ENCODE results near the gene NDUFS3. TPM values are rescaled to one million over a fixed set of nuclear protein-coding genes. Genes with fewer than 3 reads are reported as not detected.

Gene NDUFS3
- total and polyA plus RNA-seq, 2 donors from 2014 or later: 85.8 to 368 TPM

DNA sequence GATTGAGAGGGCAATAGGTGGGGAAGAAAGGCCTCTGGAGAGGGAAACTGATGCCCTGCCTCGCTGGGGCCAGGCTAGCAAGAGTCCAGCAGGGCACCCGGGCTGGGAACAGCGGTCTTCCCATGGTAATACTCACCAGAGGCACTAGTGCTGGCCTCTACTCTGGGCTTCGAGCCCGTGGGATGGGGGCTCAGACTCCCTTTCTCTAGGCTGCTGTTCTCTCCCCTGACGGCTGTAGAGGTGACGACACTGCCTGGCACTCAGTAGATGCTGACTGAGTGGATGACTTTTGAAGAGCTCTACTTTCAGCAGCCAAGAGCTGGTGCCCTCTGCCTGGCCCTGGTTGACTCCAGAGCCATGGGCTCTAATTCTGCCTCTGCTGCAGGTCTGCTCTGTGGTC is 16.2 kb downstream of the NDUFS3 start:
- H3K4me3 ChIP-seq (ENCODE audit: low read length in 3 of 3): no peak overlapping the region
- H3K36me3 ChIP-seq (ENCODE audit: control insufficient read depth in 2 of 3, insufficient read depth in 3 of 3, low read length in 3 of 3): no peaks in the 10 kb centered on the region
- intact Hi-C loops (cut with DNase I): no loop called here
- H3K9ac ChIP-seq (ENCODE audit: low read length in 3 of 3): no peak overlapping the region
- H3K9me3 ChIP-seq (ENCODE audit: control insufficient read depth in 2 of 3, insufficient read depth in 1 of 3, low read length in 3 of 3): no peaks in the 10 kb centered on the region
- DNase-seq (no peak), FAIRE-seq (no peak)
- H3K27me3 ChIP-seq (ENCODE audit: control insufficient read depth, insufficient read depth, low read length): peaks cover 3% of the 10 kb centered on the region
- no peak overlapping the region for H3K27ac ChIP-seq (ENCODE audit: low read depth in 2 of 2, low read length in 2 of 2)
- no peaks in the 10 kb centered on the region for H3K4me1 ChIP-seq (ENCODE audit: control insufficient read depth in 2 of 3, insufficient read depth in 2 of 3, low read depth in 1 of 3, low read length in 3 of 3)
- TF ChIP-seq, protein P1, sequence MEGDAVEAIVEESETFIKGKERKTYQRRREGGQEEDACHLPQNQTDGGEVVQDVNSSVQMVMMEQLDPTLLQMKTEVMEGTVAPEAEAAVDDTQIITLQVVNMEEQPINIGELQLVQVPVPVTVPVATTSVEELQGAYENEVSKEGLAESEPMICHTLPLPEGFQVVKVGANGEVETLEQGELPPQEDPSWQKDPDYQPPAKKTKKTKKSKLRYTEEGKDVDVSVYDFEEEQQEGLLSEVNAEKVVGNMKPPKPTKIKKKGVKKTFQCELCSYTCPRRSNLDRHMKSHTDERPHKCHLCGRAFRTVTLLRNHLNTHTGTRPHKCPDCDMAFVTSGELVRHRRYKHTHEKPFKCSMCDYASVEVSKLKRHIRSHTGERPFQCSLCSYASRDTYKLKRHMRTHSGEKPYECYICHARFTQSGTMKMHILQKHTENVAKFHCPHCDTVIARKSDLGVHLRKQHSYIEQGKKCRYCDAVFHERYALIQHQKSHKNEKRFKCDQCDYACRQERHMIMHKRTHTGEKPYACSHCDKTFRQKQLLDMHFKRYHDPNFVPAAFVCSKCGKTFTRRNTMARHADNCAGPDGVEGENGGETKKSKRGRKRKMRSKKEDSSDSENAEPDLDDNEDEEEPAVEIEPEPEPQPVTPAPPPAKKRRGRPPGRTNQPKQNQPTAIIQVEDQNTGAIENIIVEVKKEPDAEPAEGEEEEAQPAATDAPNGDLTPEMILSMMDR (IDR thresholded peaks at IDR 0.05; ENCODE audit: borderline replicate concordance, extremely low read depth, insufficient read depth): no peak

DNA sequence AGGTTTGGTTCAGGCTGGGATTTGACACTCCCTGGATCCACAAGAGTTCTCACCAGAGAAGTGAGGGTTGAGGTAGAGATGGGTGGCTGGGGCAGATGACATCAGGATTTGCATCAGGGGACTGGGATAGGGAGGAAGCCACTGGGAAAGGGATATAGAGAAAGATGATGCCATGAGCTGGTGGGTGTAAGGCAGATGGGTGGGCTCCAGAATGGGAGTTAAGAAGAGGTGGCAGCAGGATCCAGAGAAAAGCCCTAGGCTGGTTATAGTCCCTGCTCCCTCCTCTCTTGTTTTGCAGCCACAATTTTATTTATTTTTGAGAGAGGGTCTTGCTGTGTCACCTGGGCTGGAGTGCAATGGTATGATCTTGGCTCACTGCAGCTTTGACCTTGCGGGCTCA is 17.1 kb downstream of the NDUFS3 start:
- TF ChIP-seq, protein P1 (IDR thresholded peaks at IDR 0.05; ENCODE audit: borderline replicate concordance, extremely low read depth, insufficient read depth): no peak
- Histone ChIP-seq H3K27ac (ENCODE audit: low read depth in 2 of 2, low read length in 2 of 2) (no peak overlapping the region), H3K36me3 (ENCODE audit: control insufficient read depth in 2 of 3, insufficient read depth in 3 of 3, low read length in 3 of 3) (no peaks in the 10 kb centered on the region), H3K9ac (ENCODE audit: low read length in 3 of 3) (no peak overlapping the region), H3K4me3 (ENCODE audit: low read length in 3 of 3) (no peak overlapping the region), H3K4me1 (ENCODE audit: control insufficient read depth in 2 of 3, insufficient read depth in 2 of 3, low read depth in 1 of 3, low read length in 3 of 3) (no peaks in the 10 kb centered on the region), H3K9me3 (ENCODE audit: control insufficient read depth in 2 of 3, insufficient read depth in 1 of 3, low read length in 3 of 3) (no peaks in the 10 kb centered on the region), H3K27me3 (ENCODE audit: control insufficient read depth, insufficient read depth, low read length) (peaks cover 3% of the 10 kb centered on the region)
- DNase-seq (no peak), FAIRE-seq (no peak)
- intact Hi-C loops (cut with DNase I): no loop called here

DNA sequence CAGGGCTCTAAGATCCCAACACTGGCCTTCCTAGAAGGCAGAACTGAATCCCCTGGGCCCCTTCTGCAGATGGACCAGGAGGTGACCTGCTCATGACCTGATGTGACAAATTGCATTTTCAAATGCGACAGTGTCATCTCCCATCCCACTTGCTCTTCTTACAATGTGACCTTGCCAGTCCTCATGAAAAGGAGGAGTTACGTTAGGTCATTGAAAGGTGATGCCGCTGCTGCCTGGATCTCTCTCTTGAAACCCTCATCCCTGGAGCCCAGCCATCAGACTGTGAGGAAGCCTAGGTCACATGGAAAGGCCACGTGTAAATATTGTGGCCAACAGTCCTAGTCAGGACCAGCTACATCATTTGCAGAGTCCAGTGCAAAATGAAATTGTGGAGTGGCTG is 21.0 kb downstream of the NDUFS3 start:
- intact Hi-C loops (cut with DNase I): no loop called here
- Histone ChIP-seq H3K4me1 (ENCODE audit: control insufficient read depth in 2 of 3, insufficient read depth in 2 of 3, low read depth in 1 of 3, low read length in 3 of 3) (no peaks in the 10 kb centered on the region), H3K36me3 (ENCODE audit: control insufficient read depth in 2 of 3, insufficient read depth in 3 of 3, low read length in 3 of 3) (no peaks in the 10 kb centered on the region), H3K9me3 (ENCODE audit: control insufficient read depth in 2 of 3, insufficient read depth in 1 of 3, low read length in 3 of 3) (no peaks in the 10 kb centered on the region), H3K4me3 (ENCODE audit: low read length in 3 of 3) (no peak overlapping the region), H3K27ac (ENCODE audit: low read depth in 2 of 2, low read length in 2 of 2) (no peak overlapping the region), H3K27me3 (ENCODE audit: control insufficient read depth, insufficient read depth, low read length) (no peaks in the 10 kb centered on the region), H3K9ac (ENCODE audit: low read length in 3 of 3) (no peak overlapping the region)
- TF ChIP-seq, protein P1 (IDR thresholded peaks at IDR 0.05; ENCODE audit: borderline replicate concordance, extremely low read depth, insufficient read depth): no peak
- DNase-seq: no peak
- no peak for FAIRE-seq

DNA sequence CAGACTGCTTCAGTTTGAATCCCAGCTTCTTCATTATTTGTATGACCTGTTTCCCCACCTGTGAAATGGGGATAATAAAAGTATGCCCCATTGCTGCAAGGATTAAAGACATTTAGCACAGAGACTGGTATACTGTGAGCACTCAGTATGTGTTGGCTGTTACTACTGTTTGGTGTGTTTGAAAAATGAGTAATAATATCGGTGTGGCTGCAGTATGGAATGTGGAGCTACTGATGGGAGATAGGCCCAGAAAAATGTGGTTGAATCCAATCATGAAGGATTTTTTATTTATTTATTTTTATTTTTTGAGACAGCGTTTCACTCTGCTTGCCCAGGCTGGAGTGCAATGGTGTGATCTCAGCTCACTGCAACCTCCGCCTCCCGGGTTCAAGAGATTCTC is 24.4 kb downstream of the NDUFS3 start:
- Histone ChIP-seq H3K9ac (ENCODE audit: low read length in 3 of 3) (no peak overlapping the region), H3K4me3 (ENCODE audit: low read length in 3 of 3) (no peak overlapping the region), H3K9me3 (ENCODE audit: control insufficient read depth in 2 of 3, insufficient read depth in 1 of 3, low read length in 3 of 3) (no peaks in the 10 kb centered on the region), H3K4me1 (ENCODE audit: control insufficient read depth in 2 of 3, insufficient read depth in 2 of 3, low read depth in 1 of 3, low read length in 3 of 3) (no peaks in the 10 kb centered on the region), H3K27ac (ENCODE audit: low read depth in 2 of 2, low read length in 2 of 2) (no peak overlapping the region), H3K27me3 (ENCODE audit: control insufficient read depth, insufficient read depth, low read length) (no peaks in the 10 kb centered on the region), H3K36me3 (ENCODE audit: control insufficient read depth in 2 of 3, insufficient read depth in 3 of 3, low read length in 3 of 3) (no peaks in the 10 kb centered on the region)
- no peak for DNase-seq
- intact Hi-C loops (cut with DNase I): no loop called here
- no peak for FAIRE-seq
- TF ChIP-seq, protein P1 (IDR thresholded peaks at IDR 0.05; ENCODE audit: borderline replicate concordance, extremely low read depth, insufficient read depth): no peak

Measured in kidney (tissue), 14 donors.